GM11168 (cell line): ENCODE measurements around the gene TBC1D2B.
"Not testable (repeated sequence)": the region's sequence is repeated elsewhere in the genome, so short reads cannot be mapped to it uniquely, and the experiment has no call there.

Experiments
- in situ Hi-C: fragments of 300-500 bp; cut with MboI; formaldehyde crosslinking; loops from one replicate; pipeline ENCODE4 v1.12.0; 2022; ENCODE audit warnings: low sequenced_read_pairs; ENCODE audit not compliant: unreplicated experiment

The TBC1D2B gene

DNA sequence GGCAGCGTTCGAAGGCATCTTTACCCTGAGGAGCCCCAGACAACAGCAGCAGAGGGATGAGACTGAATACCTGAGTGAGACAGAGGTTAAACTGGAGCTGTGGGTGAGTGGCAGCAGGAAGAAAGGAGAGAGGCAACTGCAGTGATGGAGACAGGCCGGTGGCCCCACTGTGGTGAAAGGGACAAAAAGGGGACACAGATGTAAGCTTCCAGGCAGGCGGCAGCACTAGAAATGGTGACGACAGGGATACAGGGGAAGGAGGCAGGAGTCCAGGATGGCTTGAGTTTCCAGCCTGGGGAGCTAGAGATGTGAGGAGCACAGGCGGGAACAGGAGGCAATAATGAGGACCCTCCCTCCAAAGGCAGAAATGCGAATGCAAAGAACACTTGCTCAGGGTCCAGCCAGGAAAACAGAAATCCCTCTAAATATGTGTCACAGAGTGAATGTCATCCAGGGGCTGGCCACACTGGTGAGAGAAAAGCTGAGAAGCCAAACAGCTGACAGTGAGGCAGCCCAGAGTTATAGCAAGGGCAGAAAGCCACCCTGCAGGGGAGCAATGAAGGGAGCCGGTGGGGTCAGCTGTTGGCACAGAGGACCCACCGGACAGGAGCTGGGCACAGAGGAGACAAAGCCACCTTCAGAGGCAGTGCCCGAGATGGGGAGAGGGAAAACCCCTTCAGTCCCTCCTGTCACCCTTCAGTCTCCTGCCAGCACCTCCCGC lies 70.1 kb downstream of the TBC1D2B start:
- in situ Hi-C loops: no loop called here

- in situ Hi-C loops: no loop called here
Observed at GRCh38 chr15:78006567-78007205, 70.8 kb downstream of the TBC1D2B start.

DNA sequence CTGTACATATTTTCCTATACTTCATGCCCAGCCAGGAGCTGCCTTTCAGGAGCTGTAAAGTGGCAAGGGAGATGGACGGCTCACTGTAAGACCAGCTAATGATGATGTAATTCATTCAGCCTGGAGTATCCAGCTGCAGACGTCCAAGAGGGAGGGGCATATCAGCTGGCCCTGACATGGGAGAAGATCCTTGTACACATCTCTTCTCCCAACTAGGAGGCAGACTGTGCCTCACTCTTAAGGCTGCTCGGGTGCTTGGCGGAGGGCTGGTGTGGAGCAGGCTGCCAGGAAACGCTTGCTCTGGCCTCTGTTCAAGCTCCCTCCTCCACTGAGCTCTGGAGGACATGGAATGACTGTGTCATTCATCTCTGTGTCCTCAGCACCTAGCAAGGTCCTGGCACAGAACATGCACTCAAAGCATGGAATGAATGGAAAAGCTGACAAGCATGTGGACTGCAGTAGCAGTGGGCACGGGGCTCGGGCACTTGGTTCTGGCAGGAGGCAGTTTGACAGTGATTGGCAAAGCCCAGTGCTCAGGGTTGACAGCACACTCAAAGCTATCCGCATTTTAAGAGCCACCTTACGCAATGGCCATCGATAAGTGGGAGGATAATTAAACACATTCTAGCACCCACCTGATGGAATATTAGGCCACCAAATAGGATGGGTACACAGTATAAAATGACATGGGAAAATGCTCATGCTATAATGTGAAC lies 72.4 kb downstream of the TBC1D2B start:
- in situ Hi-C loops: no loop called here

DNA sequence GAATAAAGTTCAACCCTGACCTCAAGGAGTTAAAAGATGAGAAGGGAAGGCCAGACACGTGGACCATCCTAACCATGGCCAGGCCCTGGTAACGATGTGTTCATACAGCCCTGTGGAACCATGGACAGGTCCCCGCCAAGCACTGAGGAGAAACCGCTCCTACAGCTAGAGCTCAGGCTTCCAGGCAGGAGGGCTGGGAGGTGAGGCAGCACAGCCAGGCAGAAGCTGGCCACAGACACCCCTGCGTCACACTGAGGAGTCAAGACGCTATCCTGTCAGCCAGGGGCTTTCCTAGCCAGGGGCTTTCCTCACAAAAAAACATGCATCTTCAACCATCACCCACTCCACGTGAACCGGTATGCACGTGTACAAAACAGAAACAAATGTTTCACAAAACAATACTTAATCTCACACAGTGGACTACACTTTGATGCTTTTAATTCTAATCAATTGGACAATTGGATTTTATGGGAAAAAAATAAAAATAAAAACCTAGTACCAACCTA lies 73.2 kb downstream of the TBC1D2B start:
- in situ Hi-C loops: no loop called here

- in situ Hi-C loops: no loop called here
Observed at GRCh38 chr15:78003539-78004008, 73.9 kb downstream of the TBC1D2B start.

- in situ Hi-C loops: no loop called here
Observed at GRCh38 chr15:78002996-78003395, 74.5 kb downstream of the TBC1D2B start.

DNA sequence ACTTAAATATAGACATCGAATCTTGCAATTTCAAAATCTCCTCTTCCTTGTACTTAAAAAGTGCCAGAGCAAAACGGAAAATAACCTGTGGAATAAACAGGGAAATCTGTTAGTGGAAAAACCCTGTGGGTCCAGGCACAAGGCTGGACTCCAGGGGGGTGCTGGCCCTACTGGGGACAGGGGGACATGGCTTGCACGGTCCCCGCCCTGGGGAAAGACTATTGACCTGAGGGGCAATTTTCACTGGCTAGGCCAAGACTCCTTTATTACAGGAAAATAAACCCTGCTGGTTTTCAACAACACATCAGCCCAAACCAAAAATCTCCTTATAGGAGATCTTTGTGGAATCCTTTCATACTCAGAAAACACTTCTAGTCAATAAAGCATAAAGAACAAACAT lies 75.9 kb downstream of the TBC1D2B start:
- in situ Hi-C loops: no loop called here

GRCh38 chr15:78000927-78001249 lies 76.6 kb downstream of the TBC1D2B start:
- in situ Hi-C loops: no loop called here

- in situ Hi-C loops: no loop called here
Observed at GRCh38 chr15:78000091-78000926, 77.2 kb downstream of the TBC1D2B start.

DNA sequence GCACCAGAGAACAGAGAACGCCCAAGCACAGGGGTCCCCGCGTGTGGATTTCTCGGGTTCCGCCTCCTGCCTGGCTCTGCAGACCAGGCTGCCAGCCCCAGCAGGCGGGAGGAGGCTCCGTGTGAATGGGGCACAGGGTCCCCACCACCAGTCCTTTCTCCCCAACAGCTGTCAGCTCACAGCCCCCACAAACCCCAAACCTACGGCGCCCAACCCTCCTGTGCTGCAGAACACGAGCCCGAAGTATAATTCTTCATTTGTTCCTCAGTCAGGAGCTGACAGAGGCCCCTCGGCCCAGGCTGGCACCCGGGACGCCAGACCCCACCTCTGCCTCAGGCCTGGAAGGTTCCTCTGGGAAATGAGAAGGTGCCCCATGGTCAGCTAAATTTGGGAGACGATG lies 78.0 kb downstream of the TBC1D2B start:
- in situ Hi-C loops: no loop called here

GRCh38 chr15:77998592-77998991 lies 78.9 kb downstream of the TBC1D2B start:
- in situ Hi-C loops: no loop called here

DNA sequence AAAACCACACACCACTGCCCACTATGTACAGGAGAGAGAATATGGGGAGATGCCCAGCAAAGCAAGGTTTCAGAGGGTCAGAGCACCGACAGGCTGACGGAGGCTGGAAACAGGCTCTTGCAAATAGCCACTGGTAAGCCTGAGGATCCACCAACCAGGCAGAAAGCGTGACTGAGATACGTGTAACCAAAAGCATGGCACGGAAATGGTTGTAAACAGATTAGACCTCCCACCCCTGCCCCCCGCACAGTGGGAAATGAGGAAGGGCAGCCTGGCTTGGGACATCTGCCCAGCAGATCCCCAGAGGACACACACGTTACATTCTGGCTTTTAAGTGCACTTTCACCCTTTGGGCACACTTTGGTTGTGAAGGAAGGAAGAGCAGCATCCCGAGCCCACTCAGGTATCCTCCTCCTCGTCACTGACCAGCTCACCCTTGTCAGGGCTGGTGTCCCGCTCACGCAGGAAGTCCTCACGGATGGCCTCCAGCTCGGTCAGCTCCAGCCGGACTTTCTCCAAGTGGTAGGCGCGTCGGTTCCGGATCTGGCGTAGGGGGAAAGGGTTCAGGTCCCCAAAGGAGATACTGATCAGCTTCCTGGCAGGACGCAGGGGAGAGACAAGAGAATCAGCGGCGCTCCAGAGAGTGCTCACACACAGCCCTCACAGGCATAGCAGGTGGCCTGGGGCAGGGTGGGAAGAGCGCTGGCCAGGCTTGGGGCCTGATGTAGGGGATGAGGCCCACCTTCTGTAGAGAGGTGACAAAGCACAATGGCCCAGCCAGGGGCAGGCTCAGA lies 79.6 kb downstream of the TBC1D2B start:
- in situ Hi-C loops: not testable (repeated sequence)

DNA sequence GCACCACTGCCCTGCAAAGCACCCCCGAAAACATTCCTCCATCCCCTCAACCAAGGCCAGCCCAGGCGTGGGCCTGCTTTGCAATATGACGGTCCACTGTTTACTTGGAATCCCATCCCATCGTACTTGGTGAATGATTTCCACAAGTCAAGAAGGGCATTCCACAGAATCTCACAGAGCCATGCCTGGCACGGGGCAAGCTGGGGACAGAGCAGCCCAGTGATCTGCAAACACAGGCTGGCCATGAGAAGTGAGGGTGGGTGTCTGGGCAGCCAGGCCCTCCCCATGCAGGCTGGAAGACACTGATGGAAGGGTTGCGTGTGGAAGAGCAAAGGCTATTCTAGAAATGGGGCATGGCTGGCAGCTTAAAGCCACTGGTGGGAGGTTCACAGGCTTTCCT lies 80.3 kb downstream of the TBC1D2B start:
- in situ Hi-C loops: not testable (repeated sequence)

GRCh38 chr15:77996713-77997171 lies 80.8 kb downstream of the TBC1D2B start:
- in situ Hi-C loops: not testable (repeated sequence)

DNA sequence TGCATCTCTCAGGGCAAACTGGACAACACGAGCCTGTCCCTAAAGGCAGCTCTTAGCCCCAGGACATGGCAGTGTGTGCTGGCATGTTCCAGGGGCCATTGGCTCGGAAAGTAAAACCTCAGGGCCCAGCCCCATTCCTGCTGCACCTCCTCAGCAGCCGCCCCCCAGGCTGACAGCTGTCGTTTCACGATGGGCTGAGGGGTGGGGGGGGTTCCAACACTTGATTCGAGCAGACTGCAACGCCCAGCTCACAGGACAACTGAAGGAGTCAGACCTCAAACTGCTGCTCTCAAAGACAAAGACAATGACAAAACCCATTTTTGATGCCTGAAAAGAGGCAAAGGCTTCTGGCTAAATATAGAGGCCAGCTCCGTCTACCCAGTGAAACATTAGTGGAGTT lies 81.3 kb downstream of the TBC1D2B start:
- in situ Hi-C loops: not testable (repeated sequence)

- in situ Hi-C loops: not testable (repeated sequence)
Observed at GRCh38 chr15:77995537-77995918, 82.0 kb downstream of the TBC1D2B start.

- in situ Hi-C loops: not testable (repeated sequence)
Observed at GRCh38 chr15:77994893-77995536, 82.5 kb downstream of the TBC1D2B start.

- in situ Hi-C loops: not testable (repeated sequence)
Observed at GRCh38 chr15:77993970-77994693, 83.4 kb downstream of the TBC1D2B start.
